ENCODE measurements around the gene FAM174B.

DNA sequence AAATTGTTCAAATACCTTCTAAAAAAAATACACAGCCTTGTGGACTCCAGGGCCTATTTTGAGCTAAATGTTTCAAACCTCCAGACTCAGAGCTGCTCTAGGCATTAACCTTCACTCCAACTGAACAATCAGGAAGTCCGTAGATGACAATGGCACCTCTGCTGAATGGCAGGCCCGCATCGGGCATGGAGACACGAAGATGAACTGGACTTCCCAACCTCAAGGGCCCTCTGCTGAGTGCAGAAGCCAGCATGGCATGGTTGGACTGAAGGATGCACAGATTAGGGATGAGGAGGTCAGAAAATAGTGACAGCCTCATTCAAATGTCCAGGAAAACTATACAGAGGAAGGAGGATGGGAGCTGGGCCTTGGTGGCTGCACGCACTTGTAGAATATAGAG is 2.2 kb downstream of the FAM174B start:
- TF ChIP-seq, protein P1, sequence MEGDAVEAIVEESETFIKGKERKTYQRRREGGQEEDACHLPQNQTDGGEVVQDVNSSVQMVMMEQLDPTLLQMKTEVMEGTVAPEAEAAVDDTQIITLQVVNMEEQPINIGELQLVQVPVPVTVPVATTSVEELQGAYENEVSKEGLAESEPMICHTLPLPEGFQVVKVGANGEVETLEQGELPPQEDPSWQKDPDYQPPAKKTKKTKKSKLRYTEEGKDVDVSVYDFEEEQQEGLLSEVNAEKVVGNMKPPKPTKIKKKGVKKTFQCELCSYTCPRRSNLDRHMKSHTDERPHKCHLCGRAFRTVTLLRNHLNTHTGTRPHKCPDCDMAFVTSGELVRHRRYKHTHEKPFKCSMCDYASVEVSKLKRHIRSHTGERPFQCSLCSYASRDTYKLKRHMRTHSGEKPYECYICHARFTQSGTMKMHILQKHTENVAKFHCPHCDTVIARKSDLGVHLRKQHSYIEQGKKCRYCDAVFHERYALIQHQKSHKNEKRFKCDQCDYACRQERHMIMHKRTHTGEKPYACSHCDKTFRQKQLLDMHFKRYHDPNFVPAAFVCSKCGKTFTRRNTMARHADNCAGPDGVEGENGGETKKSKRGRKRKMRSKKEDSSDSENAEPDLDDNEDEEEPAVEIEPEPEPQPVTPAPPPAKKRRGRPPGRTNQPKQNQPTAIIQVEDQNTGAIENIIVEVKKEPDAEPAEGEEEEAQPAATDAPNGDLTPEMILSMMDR (IDR thresholded peaks at IDR 0.05 in 2 of 3, conservative IDR thresholded peaks at IDR 0.05 in 1 of 3; ENCODE audit: borderline replicate concordance in 1 of 3, insufficient read depth in 1 of 3, low read depth in 2 of 3, low read length in 2 of 3): no peak
- no peak for TF ChIP-seq POLR2A (IDR thresholded peaks at IDR 0.05; ENCODE audit: borderline replicate concordance, extremely low read depth, insufficient read depth, insufficient read length)
- no peak for TF ChIP-seq EZH2 (IDR thresholded peaks at IDR 0.05)
- TF ChIP-seq, protein P2, sequence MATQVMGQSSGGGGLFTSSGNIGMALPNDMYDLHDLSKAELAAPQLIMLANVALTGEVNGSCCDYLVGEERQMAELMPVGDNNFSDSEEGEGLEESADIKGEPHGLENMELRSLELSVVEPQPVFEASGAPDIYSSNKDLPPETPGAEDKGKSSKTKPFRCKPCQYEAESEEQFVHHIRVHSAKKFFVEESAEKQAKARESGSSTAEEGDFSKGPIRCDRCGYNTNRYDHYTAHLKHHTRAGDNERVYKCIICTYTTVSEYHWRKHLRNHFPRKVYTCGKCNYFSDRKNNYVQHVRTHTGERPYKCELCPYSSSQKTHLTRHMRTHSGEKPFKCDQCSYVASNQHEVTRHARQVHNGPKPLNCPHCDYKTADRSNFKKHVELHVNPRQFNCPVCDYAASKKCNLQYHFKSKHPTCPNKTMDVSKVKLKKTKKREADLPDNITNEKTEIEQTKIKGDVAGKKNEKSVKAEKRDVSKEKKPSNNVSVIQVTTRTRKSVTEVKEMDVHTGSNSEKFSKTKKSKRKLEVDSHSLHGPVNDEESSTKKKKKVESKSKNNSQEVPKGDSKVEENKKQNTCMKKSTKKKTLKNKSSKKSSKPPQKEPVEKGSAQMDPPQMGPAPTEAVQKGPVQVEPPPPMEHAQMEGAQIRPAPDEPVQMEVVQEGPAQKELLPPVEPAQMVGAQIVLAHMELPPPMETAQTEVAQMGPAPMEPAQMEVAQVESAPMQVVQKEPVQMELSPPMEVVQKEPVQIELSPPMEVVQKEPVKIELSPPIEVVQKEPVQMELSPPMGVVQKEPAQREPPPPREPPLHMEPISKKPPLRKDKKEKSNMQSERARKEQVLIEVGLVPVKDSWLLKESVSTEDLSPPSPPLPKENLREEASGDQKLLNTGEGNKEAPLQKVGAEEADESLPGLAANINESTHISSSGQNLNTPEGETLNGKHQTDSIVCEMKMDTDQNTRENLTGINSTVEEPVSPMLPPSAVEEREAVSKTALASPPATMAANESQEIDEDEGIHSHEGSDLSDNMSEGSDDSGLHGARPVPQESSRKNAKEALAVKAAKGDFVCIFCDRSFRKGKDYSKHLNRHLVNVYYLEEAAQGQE (IDR thresholded peaks at IDR 0.05; ENCODE audit: low read depth): no peak
- TF ChIP-seq ZBTB33 (IDR thresholded peaks at IDR 0.05; ENCODE audit: extremely low read depth, insufficient replicate concordance, low read length): no peak
- TF ChIP-seq POLR2AphosphoS5 (IDR thresholded peaks at IDR 0.05; ENCODE audit: low read depth, low read length): no peak
- no peak for TF ChIP-seq TCF7L2 (IDR thresholded peaks at IDR 0.05; ENCODE audit: borderline replicate concordance, extremely low read depth, insufficient read depth, insufficient read length)
- TF ChIP-seq EZH2phosphoT487 (IDR thresholded peaks at IDR 0.05; ENCODE audit: borderline replicate concordance): no peak
- TF ChIP-seq, protein P3, sequence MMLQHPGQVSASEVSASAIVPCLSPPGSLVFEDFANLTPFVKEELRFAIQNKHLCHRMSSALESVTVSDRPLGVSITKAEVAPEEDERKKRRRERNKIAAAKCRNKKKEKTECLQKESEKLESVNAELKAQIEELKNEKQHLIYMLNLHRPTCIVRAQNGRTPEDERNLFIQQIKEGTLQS (IDR thresholded peaks at IDR 0.05): no peak
- TF ChIP-seq ZNF274 (IDR thresholded peaks at IDR 0.05; ENCODE audit: low read depth, low read length): no peak
- no peak for TF ChIP-seq EGR1 (IDR thresholded peaks at IDR 0.05; ENCODE audit: low read depth)
- TF ChIP-seq YY1 (IDR thresholded peaks at IDR 0.05; ENCODE audit: extremely low read depth, insufficient replicate concordance, low read depth, low read length): no peak

All from HCT116 (cell line).